Caco-2 (cell line): Measurements from ENCODE around the gene IL11RA. TPM values are rescaled to one million over a fixed set of nuclear protein-coding genes. Genes with fewer than 3 reads are reported as not detected.

Source experiments
- BruUV-seq: library from RNA; stranded (reverse); fragments of 400-500 nt; replicated peaks from 2 replicates; lab custom pipeline; 2021; lab: Mats Ljungman, UMichigan
- CTCF ChIA-PET: fragments of 300-600 bp; sonication (Branson Sonifier 250); formaldehyde crosslinking; loops from one replicate; lab custom pipeline; 2022; ENCODE audit warnings: antibody characterized with exemption; lab: Charles Lee
- POLR2A ChIA-PET: fragments of 300-600 bp; sonication (Branson Sonifier 250); formaldehyde crosslinking; loops from one replicate; lab custom pipeline; 2022; ENCODE audit warnings: antibody characterized with exemption; lab: Charles Lee
- DNase-seq, 2 experiments: peaks; one replicate each; pipeline versions ENCODE4 v3.0.0 to v3.0.0-alpha.2; 2020 to 2022
- H3K27me3 ChIP-seq: replicated peaks from 2 replicates; pipeline ENCODE4 v1.6.0; 2011; ENCODE audit warnings: low read length; ENCODE audit not compliant: control insufficient read depth, insufficient read depth
- H3K36me3 ChIP-seq: 2 replicates; pipeline ENCODE4 v1.5.1; 2011; ENCODE audit warnings: low read length; ENCODE audit not compliant: control insufficient read depth, insufficient read depth
- H3K4me1 ChIP-seq: fragments of 250-450 bp; sonication (Bioruptor Pico); 2 replicates; pipeline ENCODE4 v1.5.1; 2020; ENCODE audit warnings: mild to moderate bottlenecking
- H3K4me3 ChIP-seq: 2 replicates; pipeline ENCODE4 v1.5.1; 2011; ENCODE audit warnings: low read depth, mild to moderate bottlenecking, control low read depth, low read length
- H3K9me3 ChIP-seq: fragments of 250-450 bp; sonication (Bioruptor Pico); 2 replicates; pipeline ENCODE4 v1.5.1; 2020; ENCODE audit warnings: mild to moderate bottlenecking, moderate library complexity
- H3K27ac Mint-ChIP-seq: one replicate; pipeline ENCODE4 v1.8.0; 2022; ENCODE audit warnings: mixed read lengths; ENCODE audit not compliant: unreplicated experiment
- H3K27me3 Mint-ChIP-seq: one replicate; pipeline ENCODE4 v1.8.0; 2022; ENCODE audit warnings: mixed read lengths; ENCODE audit not compliant: insufficient read depth, unreplicated experiment
- H3K36me3 Mint-ChIP-seq: one replicate; pipeline ENCODE4 v1.8.0; 2022; ENCODE audit warnings: mild to moderate bottlenecking, mixed read lengths; ENCODE audit not compliant: insufficient read depth, unreplicated experiment
- H3K4me1 Mint-ChIP-seq: one replicate; pipeline ENCODE4 v1.8.0; 2022; ENCODE audit warnings: low read depth, mixed read lengths; ENCODE audit not compliant: unreplicated experiment
- H3K4me3 Mint-ChIP-seq: one replicate; pipeline ENCODE4 v1.8.0; 2022; ENCODE audit warnings: mild to moderate bottlenecking, moderate library complexity, mixed read lengths; ENCODE audit not compliant: unreplicated experiment
- H3K9me3 Mint-ChIP-seq: one replicate; pipeline ENCODE4 v1.8.0; 2022; ENCODE audit warnings: mixed read lengths; ENCODE audit not compliant: unreplicated experiment
- CTCF ChIP-seq, 2 experiments: fragments of 200-600 bp in 1 of 2; IDR thresholded peaks; 1 replicate in 1 of 2; 2 replicates in 1 of 2; pipeline versions ENCODE4 v1.5.1 to v1.8.0; 2011 to 2022; ENCODE audit warnings: antibody characterized with exemption in 1 of 2, control low read depth in 1 of 2, inconsistent platforms in 1 of 2, low read depth in 1 of 2, low read length in 1 of 2, mild to moderate bottlenecking in 1 of 2, moderate library complexity in 1 of 2; ENCODE audit not compliant: insufficient read depth in 1 of 2, severe bottlenecking in 1 of 2, unreplicated experiment in 1 of 2
- intact Hi-C: fragments of 100-400 bp; cut with micrococcal nuclease; formaldehyde crosslinking; loops from one replicate; pipeline ENCODE4 v1.10.0; 2022; ENCODE audit not compliant: unreplicated experiment
- total RNA-seq: library from RNA; stranded (reverse); gene quantifications from 2 replicates; pipeline ENCODE4 v1.2.3, GENCODE V29; 2022

Gene IL11RA
- total RNA-seq, 1 experiment from 2014 or later: 5.6 TPM

GRCh38 chr9:34642679-34643078, 9.3 kb upstream of the IL11RA start:
- H3K9me3 Mint-ChIP-seq: no peaks in the 10 kb centered on the region
- BruUV-seq: no TSS peak
- ChIA-PET POLR2A (no interaction called here), CTCF (interaction anchor here (1.0 to 1.2 kb wide), 2 partner anchors 9 kb away, joined by 3 to 5 read pairs; partner anchors contain the start of gene IL11RA)
- no peaks in the 10 kb centered on the region for H3K9me3 ChIP-seq
- no peaks in the 10 kb centered on the region for H3K27me3 Mint-ChIP-seq
- H3K4me1 ChIP-seq: peaks cover 28% of the 10 kb centered on the region
- no peaks in the 10 kb centered on the region for H3K27me3 ChIP-seq
- no peak overlapping the region for H3K27ac Mint-ChIP-seq
- H3K36me3 Mint-ChIP-seq: peaks cover 6% of the 10 kb centered on the region
- intact Hi-C loops: no loop called here
- H3K4me3 ChIP-seq: no peak overlapping the region
- DNase-seq: no peak
- TF ChIP-seq CTCF (IDR thresholded peaks at IDR 0.05; ENCODE audit: insufficient read depth in 1 of 2, low read depth in 1 of 2, low read length in 1 of 2, severe bottlenecking in 1 of 2, unreplicated experiment in 1 of 2): no peak
- H3K36me3 ChIP-seq: no peaks in the 10 kb centered on the region
- peaks cover 23% of the 10 kb centered on the region for H3K4me1 Mint-ChIP-seq
- H3K4me3 Mint-ChIP-seq: no peak overlapping the region

GRCh38 chr9:34644766-34645314, 7.1 kb upstream of the IL11RA start:
- no peak for TF ChIP-seq CTCF (IDR thresholded peaks at IDR 0.05; ENCODE audit: insufficient read depth in 1 of 2, low read depth in 1 of 2, low read length in 1 of 2, severe bottlenecking in 1 of 2, unreplicated experiment in 1 of 2)
- intact Hi-C loops: loop anchor here (1.0 kb wide), 1 partner anchor 7 kb away; the partner anchor contains the start of gene IL11RA
- no peaks in the 10 kb centered on the region for H3K9me3 Mint-ChIP-seq
- H3K4me1 Mint-ChIP-seq: peaks cover 28% of the 10 kb centered on the region
- no TSS peak for BruUV-seq
- H3K27me3 Mint-ChIP-seq: no peaks in the 10 kb centered on the region
- H3K27me3 ChIP-seq: no peaks in the 10 kb centered on the region
- CTCF ChIA-PET: interaction anchor here (0.6 to 1.0 kb wide), 4 partner anchors 11 to 58 kb away, joined by 3 to 6 read pairs (median 4); no protein-coding TSS in a partner anchor
- peaks cover 30% of the 10 kb centered on the region for H3K4me1 ChIP-seq
- POLR2A ChIA-PET: interaction anchor here (0.5 kb wide), 1 partner anchor 1001 kb away, joined by 4 read pairs; no protein-coding TSS in a partner anchor
- no peaks in the 10 kb centered on the region for H3K36me3 ChIP-seq
- H3K36me3 Mint-ChIP-seq: peaks cover 13% of the 10 kb centered on the region
- DNase-seq: peak; percentile 72 to 81
- peak overlapping the region; percentile 69 for H3K27ac Mint-ChIP-seq
- H3K9me3 ChIP-seq: no peaks in the 10 kb centered on the region
- H3K4me3 ChIP-seq: no peak overlapping the region
- H3K4me3 Mint-ChIP-seq: peak overlapping the region; percentile 42

- DNase-seq: peak; percentile 97 to 98
- intact Hi-C loops: loop anchor here (1.0 to 2.0 kb wide), 2 partner anchors 9 to 18 kb away; partner anchors contain the start of gene SIGMAR1
- ChIA-PET CTCF (interaction anchor here (0.5 to 2.6 kb wide), 14 partner anchors 9 to 502 kb away, joined by 3 to 25 read pairs (median 4); partner anchors contain the start of genes ARID3C, DCTN3, RPP25L and SIGMAR1), POLR2A (interaction anchor here (0.7 to 2.0 kb wide), 4 partner anchors 8 to 55 kb away, joined by 3 to 7 read pairs (median 4); partner anchors contain the start of gene SIGMAR1)
- TF ChIP-seq CTCF (IDR thresholded peaks at IDR 0.05; ENCODE audit: insufficient read depth in 1 of 2, low read depth in 1 of 2, low read length in 1 of 2, severe bottlenecking in 1 of 2, unreplicated experiment in 1 of 2): peak; percentile 36 to 61
- Histone ChIP-seq H3K27me3 (no peaks in the 10 kb centered on the region), H3K36me3 (no peaks in the 10 kb centered on the region), H3K9me3 (no peaks in the 10 kb centered on the region), H3K4me3 (peak within 1 kb of the TSS; percentile 77), H3K4me1 (peaks cover 34% of the 10 kb centered on the region)
- TSS peak; percentile 51 for BruUV-seq
- Mint-ChIP-seq H3K27ac (peak within 1 kb of the TSS; percentile 77), H3K4me3 (peak within 1 kb of the TSS; percentile 81), H3K36me3 (peaks cover 16% of the 10 kb centered on the region), H3K27me3 (no peaks in the 10 kb centered on the region), H3K4me1 (peaks cover 25% of the 10 kb centered on the region), H3K9me3 (no peaks in the 10 kb centered on the region)
Measured at GRCh38 chr9:34646211-34647083, 5.5 kb upstream of the IL11RA start, which contains the start of gene GALT. Gene GALT (plus strand): TSS chr9:34646675. CDS start chr9:34646705, 30 bp downstream.
